HG03558 (cell line): Measurements from ENCODE around the gene LBX2.
A peak's percentile ranks its signal among the peaks of the same experiment; 100 is the strongest.

Experiments used
- ATAC-seq: cut with Tn5 transposase; IDR thresholded peaks from one replicate; pipeline ENCODE4 v1.9.1; 2021; ENCODE audit warnings: moderate number of reproducible peaks; ENCODE audit not compliant: unreplicated experiment; ENCODE audit errors: extremely low read depth

LBX2 gene, protein sequence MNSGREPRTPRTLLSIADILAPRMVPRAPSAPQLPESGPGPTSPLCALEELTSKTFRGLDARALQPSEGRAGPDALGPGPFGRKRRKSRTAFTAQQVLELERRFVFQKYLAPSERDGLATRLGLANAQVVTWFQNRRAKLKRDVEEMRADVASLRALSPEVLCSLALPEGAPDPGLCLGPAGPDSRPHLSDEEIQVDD

DNA sequence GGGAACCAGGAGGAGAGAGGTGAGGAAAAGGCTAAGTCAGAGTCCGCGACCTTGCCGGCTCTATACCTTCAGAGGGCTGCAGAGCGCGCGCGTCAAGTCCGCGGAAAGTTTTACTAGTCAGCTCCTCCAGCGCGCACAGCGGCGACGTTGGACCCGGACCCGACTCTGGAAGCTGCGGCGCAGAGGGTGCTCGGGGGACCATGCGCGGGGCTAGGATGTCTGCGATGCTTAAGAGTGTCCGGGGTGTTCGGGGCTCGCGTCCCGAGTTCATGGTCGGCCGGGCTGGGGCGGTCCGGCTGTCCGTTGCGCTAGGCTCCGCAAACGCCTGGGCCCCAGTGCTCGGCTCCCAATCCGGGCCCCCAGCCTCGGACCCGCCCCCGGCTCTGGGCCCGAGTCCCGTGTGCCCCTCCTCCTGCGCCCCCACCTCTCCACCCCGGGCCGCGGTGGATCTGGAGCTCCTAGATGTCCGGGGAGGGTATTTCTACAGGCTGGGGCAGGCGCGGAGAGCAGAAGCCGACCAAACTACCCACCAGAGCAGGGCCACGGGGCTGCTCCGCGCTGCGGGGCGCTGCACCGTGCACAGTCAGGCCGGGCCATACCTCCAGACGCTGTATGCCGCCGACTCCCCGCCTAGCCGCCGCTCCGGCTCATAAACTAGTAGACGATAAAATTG, at the start of gene LBX2:
TSS of gene LBX2 (minus strand) at position 337 of the 673 bp plus-strand sequence. CDS start at position 271, 66 bp downstream.
- no peak for ATAC-seq

GRCh38 chr2:74548285-74548899, 49.0 kb upstream of the LBX2 start:
- ATAC-seq = no peak

GRCh38 chr2:74546004-74546403, 46.6 kb upstream of the LBX2 start:
- no peak for ATAC-seq

DNA sequence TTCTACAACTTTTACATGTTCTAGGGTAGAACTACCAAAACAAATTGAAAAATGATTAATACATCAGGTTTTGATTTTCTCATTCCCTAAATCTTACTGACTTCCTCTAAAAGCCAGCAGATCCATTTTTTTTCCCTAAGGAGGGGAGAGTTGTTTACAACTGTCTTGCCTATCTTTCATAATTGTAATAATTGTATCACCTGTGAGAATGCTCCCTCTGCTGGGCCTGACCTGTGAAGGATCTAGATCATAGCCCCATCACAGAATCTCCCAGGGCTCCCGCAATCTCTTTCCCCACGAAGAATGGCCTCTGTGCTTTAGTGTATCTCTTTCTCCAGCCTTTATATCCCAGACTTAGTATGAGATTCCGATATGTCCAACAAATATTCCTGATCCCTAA, 45.2 kb upstream of the LBX2 start:
- ATAC-seq = no peak

DNA sequence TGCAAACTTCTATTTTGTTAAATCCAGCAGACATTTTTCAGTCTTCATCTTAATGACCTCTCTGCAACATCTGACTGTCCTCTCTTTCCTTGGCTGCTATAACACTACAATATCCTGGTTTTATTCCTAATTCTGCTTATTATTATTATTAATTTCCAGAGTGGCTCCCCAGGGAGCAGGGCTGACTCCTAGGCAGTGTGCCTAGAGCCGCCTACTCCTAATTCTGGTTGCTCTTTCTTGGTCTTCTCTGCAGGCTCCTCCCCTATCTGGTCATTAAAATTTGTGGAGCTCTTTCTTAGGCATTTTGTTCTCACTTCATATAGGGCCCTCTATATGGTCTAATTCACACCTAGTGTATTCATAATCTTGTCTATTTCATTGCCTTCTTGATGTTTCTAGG, 43.6 kb upstream of the LBX2 start:
- ATAC-seq = no peak

DNA sequence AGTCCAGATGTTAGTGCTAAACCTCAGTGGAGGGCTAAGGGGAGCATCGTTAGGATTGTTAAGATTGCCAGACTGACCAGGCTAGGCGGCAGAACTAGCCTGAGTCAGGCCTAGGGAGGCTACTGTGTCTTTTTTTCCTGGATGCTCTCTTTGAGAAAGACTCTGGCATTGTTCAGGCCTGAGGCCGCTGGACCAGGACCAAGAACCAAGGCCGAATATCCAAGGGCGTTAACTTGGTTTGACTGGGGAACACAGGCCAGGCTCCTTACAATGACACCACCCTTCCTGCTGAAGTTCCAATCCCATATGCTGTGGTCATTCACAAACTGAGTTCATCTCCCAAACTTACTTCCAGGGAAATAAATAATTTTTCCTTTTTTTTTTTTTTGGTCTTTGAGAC, 40.9 kb upstream of the LBX2 start:
- ATAC-seq = no peak

- ATAC-seq = no peak
Measured at GRCh38 chr2:74538881-74539339, 39.5 kb upstream of the LBX2 start.

- no peak for ATAC-seq
Measured at GRCh38 chr2:74537140-74537539, 37.7 kb upstream of the LBX2 start.

GRCh38 chr2:74536166-74536950, 37.0 kb upstream of the LBX2 start:
- ATAC-seq = no peak

- no peak for ATAC-seq
Measured at GRCh38 chr2:74535440-74535965, 36.1 kb upstream of the LBX2 start.

DNA sequence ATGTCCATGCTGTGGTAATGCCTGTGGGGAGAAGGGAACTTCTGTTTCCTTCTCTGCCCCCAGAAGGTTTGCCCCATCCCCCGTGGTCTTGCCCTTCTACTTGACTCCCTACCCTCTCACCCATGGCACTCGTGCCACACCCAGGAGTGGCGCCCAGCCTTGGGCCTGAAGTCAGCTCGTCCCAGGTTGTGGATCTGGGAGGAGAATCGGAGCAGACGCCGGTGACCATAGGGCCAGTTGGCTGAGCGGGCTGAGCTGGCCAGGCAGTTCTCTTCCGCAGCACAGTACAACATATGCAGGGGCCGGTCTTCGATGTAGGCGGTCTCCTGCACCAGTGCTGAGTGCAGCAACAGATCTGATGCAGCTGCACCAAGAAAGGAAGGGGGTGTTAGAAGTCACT, 35.0 kb upstream of the LBX2 start:
- ATAC-seq = no peak

DNA sequence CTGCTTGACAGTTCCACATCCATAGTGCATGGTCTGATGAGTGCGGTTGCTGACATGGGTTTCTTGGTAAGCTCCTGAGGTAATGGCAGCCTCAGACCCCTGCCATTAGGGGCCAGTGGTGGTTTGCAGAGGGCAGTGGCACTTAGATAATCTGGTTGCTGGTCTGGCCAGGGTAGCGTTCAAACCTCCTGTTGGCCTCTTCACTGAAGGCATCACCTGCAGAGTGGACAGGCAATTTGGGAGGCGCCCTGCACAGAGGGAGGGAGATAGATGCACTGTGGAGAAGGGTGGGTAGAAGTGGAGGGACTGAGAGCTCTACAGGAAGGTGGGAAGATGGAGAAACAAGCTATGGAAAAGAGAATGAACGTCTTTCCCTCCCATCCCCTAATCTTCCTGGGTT, 34.1 kb upstream of the LBX2 start:
- ATAC-seq = no peak

DNA sequence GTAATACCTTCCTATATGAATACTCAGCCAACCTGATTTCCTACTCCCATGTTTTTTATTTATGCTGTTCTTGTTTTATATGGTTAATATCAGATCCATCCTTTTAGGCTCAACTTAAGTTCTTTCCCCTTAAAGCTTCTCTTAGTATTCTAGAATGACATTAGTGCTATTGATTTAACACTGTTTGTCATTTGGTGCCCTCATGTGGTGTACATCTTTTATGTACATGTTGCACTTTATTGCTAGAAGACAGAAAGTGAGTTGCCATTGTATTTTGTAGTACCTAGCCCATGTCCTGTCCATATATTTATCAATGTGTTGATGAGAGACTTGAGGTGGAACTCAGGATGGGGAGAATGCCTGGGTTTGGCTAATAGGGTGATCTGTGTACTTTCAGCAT, 32.8 kb upstream of the LBX2 start:
- no peak for ATAC-seq

DNA sequence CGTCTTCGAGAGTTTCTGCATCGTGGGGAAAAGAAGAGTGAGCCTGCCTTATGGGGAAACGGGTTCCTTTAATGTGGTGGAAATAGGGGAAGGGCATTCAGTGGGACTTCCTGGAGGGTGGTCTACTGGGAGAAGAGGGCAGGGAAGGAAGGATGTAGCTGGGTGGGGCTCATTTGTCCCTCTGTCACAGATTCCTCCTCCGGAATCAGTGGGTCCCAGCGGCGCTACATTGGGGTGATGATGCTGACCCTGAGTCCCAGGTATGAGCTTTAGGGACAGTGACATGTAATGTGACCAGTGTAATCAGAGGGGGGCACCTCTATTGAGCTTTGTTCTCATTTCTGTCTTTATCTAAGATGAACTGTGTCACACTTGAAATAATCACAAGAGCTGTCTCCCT, 32.3 kb upstream of the LBX2 start:
- no peak for ATAC-seq

GRCh38 chr2:74530239-74531187, 31.1 kb upstream of the LBX2 start:
- no peak for ATAC-seq

DNA sequence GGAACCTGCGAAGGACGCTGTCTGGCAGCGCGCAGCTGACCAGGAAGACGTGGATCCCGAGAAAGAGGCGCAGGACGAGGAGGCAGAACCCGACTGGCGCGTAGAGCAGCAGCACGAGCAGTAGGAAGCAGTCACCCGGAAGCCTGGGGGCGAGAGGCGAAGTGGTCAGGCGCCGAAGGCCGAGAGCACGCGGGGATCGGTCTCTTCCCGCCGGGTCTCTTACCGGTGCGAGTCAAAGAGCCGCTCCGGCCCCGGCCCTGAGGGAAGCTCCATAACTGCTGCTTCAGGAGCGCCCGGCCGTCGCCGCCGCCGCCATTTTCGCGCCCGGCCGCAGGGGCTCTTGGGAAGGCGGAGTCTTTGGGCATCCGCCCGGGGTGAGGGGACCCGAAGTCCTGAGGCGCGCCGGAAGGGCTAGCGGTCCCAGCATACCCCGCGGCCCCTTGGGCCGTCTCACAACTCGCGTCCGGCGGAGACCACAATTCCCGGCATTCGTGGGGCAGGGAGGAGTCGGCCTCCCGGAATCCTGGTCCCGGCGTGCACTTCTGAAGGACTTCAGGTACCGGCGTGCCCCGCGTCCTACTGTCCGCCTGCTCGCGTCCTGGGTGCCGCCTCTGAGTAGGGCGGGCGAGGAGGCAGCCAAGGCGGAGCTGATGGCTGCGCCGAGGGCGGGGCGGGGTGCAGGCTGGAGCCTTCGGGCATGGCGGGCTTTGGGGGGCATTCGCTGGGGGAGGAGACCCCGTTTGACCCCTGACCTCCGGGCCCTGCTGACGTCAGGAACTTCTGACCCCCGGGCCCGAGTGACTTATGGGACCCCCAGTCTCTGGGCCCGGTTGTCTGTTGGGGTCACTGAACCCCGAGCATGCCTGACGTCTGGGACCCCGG, 30.2 kb upstream of the LBX2 start, which contains the start of the genes AUP1 and HTRA2:
TSS of gene AUP1 (minus strand) at position 350 of the 882 bp plus-strand sequence. CDS start at position 273, 77 bp downstream.
TSS of gene HTRA2 (plus strand) at position 577 of the 882 bp plus-strand sequence. CDS start at position 651, 74 bp downstream.
- peak; percentile 56 for ATAC-seq

DNA sequence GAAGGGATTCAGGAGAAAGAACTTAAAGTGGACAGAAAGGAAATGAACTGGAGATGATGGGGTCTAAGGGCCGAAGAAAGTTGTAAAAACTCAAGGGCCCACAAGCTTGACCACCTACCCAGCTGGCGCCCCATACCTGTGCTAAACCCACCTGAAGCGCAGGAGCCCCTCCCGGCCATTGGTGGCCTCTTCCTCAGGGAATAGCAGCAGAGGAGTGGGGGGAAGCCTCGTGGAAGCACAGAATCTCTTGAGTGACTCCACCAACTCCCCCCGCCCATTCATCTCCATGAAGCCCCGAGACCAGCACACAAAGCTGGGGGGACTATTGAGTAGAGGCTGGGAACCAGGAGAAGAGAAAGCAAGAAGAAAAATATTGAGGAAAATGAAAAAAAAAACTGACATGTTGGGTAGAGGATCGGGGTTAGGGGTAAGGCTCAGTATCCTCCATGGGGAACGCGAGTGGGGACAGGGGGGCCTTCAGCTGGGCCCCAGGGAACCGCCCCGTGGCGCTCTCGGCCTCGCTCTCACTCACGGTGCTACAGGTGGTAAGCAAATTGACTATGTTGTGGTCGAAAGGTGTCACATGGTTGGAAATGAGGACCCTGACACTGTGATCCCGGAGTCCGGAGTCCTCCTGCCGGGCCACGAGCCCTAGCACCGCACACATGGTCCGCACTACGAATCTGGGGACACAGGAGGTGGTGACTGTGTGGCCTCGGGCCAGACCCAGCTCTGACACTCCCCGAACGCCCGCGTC, 29.4 kb upstream of the LBX2 start:
- no peak for ATAC-seq

DNA sequence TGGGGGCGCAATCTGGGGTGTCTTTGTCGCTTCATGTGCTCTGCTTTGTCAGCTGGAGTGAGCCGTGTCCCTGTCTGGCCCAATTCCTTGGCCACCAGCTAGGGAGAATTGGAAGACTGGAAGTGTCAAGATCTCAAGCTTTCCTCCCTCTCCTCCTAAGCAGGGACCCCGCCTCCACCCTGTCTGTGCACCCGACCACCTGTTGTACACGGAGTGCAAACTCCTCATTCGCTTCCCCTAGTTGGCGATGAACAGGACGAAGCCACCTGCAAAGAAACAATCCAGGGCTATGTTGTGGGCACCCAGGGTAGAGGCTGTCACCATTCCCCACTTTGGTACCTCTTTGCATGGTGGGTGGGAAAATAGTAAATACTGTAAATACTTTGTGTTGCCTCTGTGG, 28.3 kb upstream of the LBX2 start:
- no peak for ATAC-seq
